ENCODE results near the gene KLHL22.

DNA sequence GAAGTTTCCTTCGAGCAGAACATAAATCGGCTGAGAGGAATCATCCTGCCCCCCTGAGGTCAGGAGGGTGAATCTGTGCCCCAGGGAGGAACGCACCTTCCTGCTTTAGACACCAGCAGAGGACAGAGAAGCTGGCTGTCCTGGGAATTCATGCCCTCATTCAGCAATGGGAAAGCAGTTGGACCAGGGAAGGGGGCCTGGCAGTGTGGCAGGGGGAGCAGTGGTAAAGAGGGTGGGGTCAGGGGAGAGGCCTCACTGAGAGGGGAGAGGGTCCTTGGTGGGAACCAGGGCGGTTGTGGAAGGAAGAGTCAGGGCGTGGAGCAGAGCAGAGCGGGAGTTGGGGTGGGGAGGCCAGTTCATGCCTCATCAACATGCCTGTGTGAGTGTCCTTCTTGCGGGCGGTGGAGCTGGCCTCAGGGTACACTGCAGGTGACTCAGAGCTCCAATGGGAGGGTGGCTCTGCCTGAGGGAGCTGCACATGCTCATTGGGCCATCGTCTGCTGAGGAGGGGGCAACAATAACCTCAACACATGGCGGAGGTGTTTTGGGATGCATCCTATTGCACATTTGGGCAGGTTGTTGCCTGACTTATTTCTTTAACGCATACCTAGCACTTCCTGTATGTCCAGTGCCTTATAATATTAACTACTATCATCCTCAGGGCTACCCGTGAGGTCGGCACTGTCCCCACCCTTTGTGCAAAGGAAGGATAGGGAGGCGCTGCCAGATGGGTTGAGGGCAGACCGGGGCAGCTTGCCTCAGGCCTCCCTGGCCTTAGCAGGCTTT is 35.0 kb upstream of the KLHL22 start:
- no peak for TF ChIP-seq POLR2A (IDR thresholded peaks at IDR 0.05)
- TF ChIP-seq, protein P1, sequence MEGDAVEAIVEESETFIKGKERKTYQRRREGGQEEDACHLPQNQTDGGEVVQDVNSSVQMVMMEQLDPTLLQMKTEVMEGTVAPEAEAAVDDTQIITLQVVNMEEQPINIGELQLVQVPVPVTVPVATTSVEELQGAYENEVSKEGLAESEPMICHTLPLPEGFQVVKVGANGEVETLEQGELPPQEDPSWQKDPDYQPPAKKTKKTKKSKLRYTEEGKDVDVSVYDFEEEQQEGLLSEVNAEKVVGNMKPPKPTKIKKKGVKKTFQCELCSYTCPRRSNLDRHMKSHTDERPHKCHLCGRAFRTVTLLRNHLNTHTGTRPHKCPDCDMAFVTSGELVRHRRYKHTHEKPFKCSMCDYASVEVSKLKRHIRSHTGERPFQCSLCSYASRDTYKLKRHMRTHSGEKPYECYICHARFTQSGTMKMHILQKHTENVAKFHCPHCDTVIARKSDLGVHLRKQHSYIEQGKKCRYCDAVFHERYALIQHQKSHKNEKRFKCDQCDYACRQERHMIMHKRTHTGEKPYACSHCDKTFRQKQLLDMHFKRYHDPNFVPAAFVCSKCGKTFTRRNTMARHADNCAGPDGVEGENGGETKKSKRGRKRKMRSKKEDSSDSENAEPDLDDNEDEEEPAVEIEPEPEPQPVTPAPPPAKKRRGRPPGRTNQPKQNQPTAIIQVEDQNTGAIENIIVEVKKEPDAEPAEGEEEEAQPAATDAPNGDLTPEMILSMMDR (IDR thresholded peaks at IDR 0.05): no peak
